H9 (cell line): ENCODE measurements around the gene TOX4. TPM values are rescaled to one million over a fixed set of nuclear protein-coding genes. Genes with fewer than 3 reads are reported as not detected.
A peak's percentile ranks its signal among the peaks of the same experiment; 100 is the strongest.

ENCODE experiments used
- DNase-seq: peaks from one replicate; pipeline ENCODE4 v3.0.0-alpha.2; 2017
- H2AFZ ChIP-seq: one replicate; pipeline ENCODE4 v1.6.1; 2013; ENCODE audit warnings: mild to moderate bottlenecking, low read length, control low read depth, moderate library complexity
- H2AK5ac ChIP-seq: 2 replicates; pipeline ENCODE4 v1.6.1; 2013; ENCODE audit warnings: low read length, control low read depth, mixed read lengths; ENCODE audit not compliant: insufficient read length
- H2BK120ac ChIP-seq: one replicate; pipeline ENCODE4 v1.6.1; 2013; ENCODE audit warnings: low read depth, mild to moderate bottlenecking, low read length, control low read depth, inconsistent platforms; ENCODE audit not compliant: poor library complexity, severe bottlenecking
- H2BK12ac ChIP-seq: 2 replicates; pipeline ENCODE4 v1.6.1; 2013; ENCODE audit warnings: low read length, control low read depth, mixed read lengths, low read depth; ENCODE audit not compliant: insufficient read length
- H2BK15ac ChIP-seq: 2 replicates; pipeline ENCODE4 v1.6.1; 2013; ENCODE audit warnings: low read depth, low read length, control low read depth
- H2BK20ac ChIP-seq: one replicate; pipeline ENCODE4 v1.6.1; 2013; ENCODE audit warnings: low read depth, mild to moderate bottlenecking, low read length, control low read depth, inconsistent platforms; ENCODE audit not compliant: poor library complexity, severe bottlenecking
- H2BK5ac ChIP-seq: 2 replicates; pipeline ENCODE4 v1.6.1; 2013; ENCODE audit warnings: low read length, control low read depth, mixed read lengths; ENCODE audit not compliant: insufficient read length
- H3K14ac ChIP-seq: 2 replicates; pipeline ENCODE4 v1.6.1; 2013; ENCODE audit warnings: low read length, control low read depth; ENCODE audit not compliant: insufficient read depth
- H3K18ac ChIP-seq: 2 replicates; pipeline ENCODE4 v1.6.1; 2013; ENCODE audit warnings: low read depth, mild to moderate bottlenecking, mixed read lengths, low read length, control low read depth; ENCODE audit not compliant: insufficient read length
- H3K23ac ChIP-seq: 2 replicates; pipeline ENCODE4 v1.6.1; 2013; ENCODE audit warnings: low read length, control low read depth, mixed read lengths, low read depth; ENCODE audit not compliant: insufficient read length
- H3K23me2 ChIP-seq: 2 replicates; pipeline ENCODE4 v1.6.1; 2013; ENCODE audit warnings: low read depth, mild to moderate bottlenecking, mixed read lengths, low read length, control low read depth; ENCODE audit not compliant: insufficient read length, poor library complexity, severe bottlenecking
- H3K27ac ChIP-seq: 2 replicates; pipeline ENCODE4 v1.5.1; 2013; ENCODE audit warnings: low read length, control low read depth, mixed read lengths, low read depth; ENCODE audit not compliant: insufficient read length
- H3K27me3 ChIP-seq: 2 replicates; pipeline ENCODE4 v1.6.1; 2013; ENCODE audit warnings: low read length, control low read depth, inconsistent platforms; ENCODE audit not compliant: insufficient read depth
- H3K4ac ChIP-seq: 2 replicates; pipeline ENCODE4 v1.6.1; 2013; ENCODE audit warnings: low read depth, mild to moderate bottlenecking, control low read depth, inconsistent platforms, low read length, moderate library complexity
- H3K4me1 ChIP-seq: 2 replicates; pipeline ENCODE4 v1.6.1; 2013; ENCODE audit warnings: low read length, control low read depth, inconsistent platforms; ENCODE audit not compliant: insufficient read depth
- H3K4me2 ChIP-seq: 2 replicates; pipeline ENCODE4 v1.6.1; 2013; ENCODE audit warnings: low read length, control low read depth, mixed read lengths; ENCODE audit not compliant: insufficient read length, insufficient read depth
- H3K56ac ChIP-seq: 2 replicates; pipeline ENCODE4 v1.6.1; 2013; ENCODE audit warnings: low read depth, mild to moderate bottlenecking, mixed read lengths, low read length, control low read depth; ENCODE audit not compliant: insufficient read length
- H3K79me1 ChIP-seq: 2 replicates; pipeline ENCODE4 v1.6.1; 2013; ENCODE audit warnings: low read depth, mild to moderate bottlenecking, moderate library complexity, low read length, control low read depth, inconsistent platforms; ENCODE audit not compliant: insufficient read depth, poor library complexity, severe bottlenecking
- H3K79me2 ChIP-seq: 2 replicates; pipeline ENCODE4 v1.6.1; 2013; ENCODE audit warnings: low read length, control low read depth, inconsistent platforms; ENCODE audit not compliant: insufficient read depth
- H3K9ac ChIP-seq: 2 replicates; pipeline ENCODE4 v1.6.1; 2013; ENCODE audit warnings: low read length, control low read depth, mixed read lengths; ENCODE audit not compliant: insufficient read length; ENCODE audit errors: extremely low read depth
- H3K9me3 ChIP-seq: one replicate; pipeline ENCODE4 v1.6.1; 2013; ENCODE audit warnings: low read depth, low read length, inconsistent platforms; ENCODE audit not compliant: control insufficient read depth
- H3T11ph ChIP-seq: one replicate; pipeline ENCODE4 v1.6.1; 2013; ENCODE audit warnings: mild to moderate bottlenecking, low read length, control low read depth, inconsistent platforms
- H4K20me1 ChIP-seq: one replicate; pipeline ENCODE4 v1.6.1; 2013; ENCODE audit not compliant: control insufficient read depth, insufficient read length, insufficient read depth
- H4K5ac ChIP-seq: 2 replicates; pipeline ENCODE4 v1.6.1; 2013; ENCODE audit warnings: low read depth, mild to moderate bottlenecking, mixed read lengths, low read length, control low read depth; ENCODE audit not compliant: insufficient read length
- H4K8ac ChIP-seq: replicated peaks from 2 replicates; pipeline ENCODE4 v1.6.1; 2013; ENCODE audit warnings: low read length, control low read depth, mixed read lengths, low read depth; ENCODE audit not compliant: insufficient read length
- H4K91ac ChIP-seq: 2 replicates; pipeline ENCODE4 v1.6.1; 2013; ENCODE audit warnings: low read depth, mild to moderate bottlenecking, moderate library complexity, mixed read lengths, low read length, control low read depth; ENCODE audit not compliant: insufficient read length
- H3K27ac Mint-ChIP-seq, 3 experiments: 2 replicates in 2 of 3; 3 replicates in 1 of 3; pipeline ENCODE4 v1.8.0; 2020 to 2021; ENCODE audit warnings: mixed read lengths in 3 of 3, mild to moderate bottlenecking in 1 of 3, moderate library complexity in 1 of 3
- H3K27me3 Mint-ChIP-seq: 2 replicates; pipeline ENCODE4 v1.8.0; 2021; ENCODE audit warnings: low read depth, mild to moderate bottlenecking, moderate library complexity, mixed read lengths
- H3K36me3 Mint-ChIP-seq, 3 experiments: 2 replicates in 2 of 3; 3 replicates in 1 of 3; pipeline ENCODE4 v1.8.0; 2020 to 2021; ENCODE audit warnings: low read depth in 3 of 3, mixed read lengths in 3 of 3; ENCODE audit not compliant: insufficient read depth in 1 of 3
- H3K4me1 Mint-ChIP-seq, 2 experiments: 2 replicates each; pipeline ENCODE4 v1.8.0; 2020; ENCODE audit warnings: mixed read lengths in 2 of 2
- H3K4me3 Mint-ChIP-seq, 2 experiments: 2 replicates in 1 of 2; 3 replicates in 1 of 2; pipeline ENCODE4 v1.8.0; 2020 to 2021; ENCODE audit warnings: mild to moderate bottlenecking in 2 of 2, mixed read lengths in 2 of 2, moderate library complexity in 1 of 2
- H3K9me3 Mint-ChIP-seq, 2 experiments: 2 replicates in 1 of 2; 3 replicates in 1 of 2; pipeline ENCODE4 v1.8.0; 2020; ENCODE audit warnings: mild to moderate bottlenecking in 2 of 2, mixed read lengths in 2 of 2, moderate library complexity in 1 of 2
- CTCF ChIP-seq: fragments of 200-600 bp; sonication (generic); conservative IDR thresholded peaks from 3 replicates; pipeline ENCODE4 v1.8.0; 2021; ENCODE audit warnings: antibody characterized with exemption, mild to moderate bottlenecking
- WGBS: extraction: QIAGEN DNeasy Blood & Tissue Kit; methylation state at CpG from one replicate; pipeline ENCODE4 v1.1.7; 2013; ENCODE audit warnings: missing lambda C conversion rate, low lambda C conversion rate, mixed read lengths; ENCODE audit not compliant: insufficient read length; ENCODE audit errors: extremely low coverage; 5-methylcytosine and 5-hydroxymethylcytosine counted together
- long read RNA-seq: library from polyadenylated mRNA; unstranded; transcript quantifications from one replicate; pipeline ENCODE4 v2.0.0, GENCODE V29; 2020
- total RNA-seq: library from RNA; stranded (reverse); gene quantifications from 2 replicates; pipeline ENCODE4 v1.2.1, GENCODE V29; 2021

Gene TOX4
- 58.0 and 64.7 TPM in 2 replicates for total RNA-seq
- long read RNA-seq, full-length matches to known transcripts, result 78 of 114 reads
- long read RNA-seq, partial matches to known transcripts, result 28 of 114 reads
- long read RNA-seq, other reads (novel, unspliced or antisense), result 8 of 114 reads

- no peak within 1 kb of the TSS for H3K56ac ChIP-seq
- Mint-ChIP-seq H3K27ac (peak within 1 kb of the TSS; percentile 97 to 99 (median 97)), H3K36me3 (peaks cover 16 to 30% (median 29%) of the 10 kb centered on the region in 3 experiments; a peak in 6 of 7 replicates), H3K9me3 (no peaks in the 10 kb centered on the region; a peak in 1 of 5 replicates), H3K27me3 (no peaks in the 10 kb centered on the region), H3K4me3 (peak within 1 kb of the TSS; percentile 98 to 100), H3K4me1 (peaks cover 8 to 13% of the 10 kb centered on the region in 2 experiments)
- no peak within 1 kb of the TSS for H2BK20ac ChIP-seq
- peaks cover 1% of the 10 kb centered on the region; the same call in 1 of the 2 replicates for H3K79me2 ChIP-seq
- H3K4me2 ChIP-seq, result peak within 1 kb of the TSS; percentile 93
- peak within 1 kb of the TSS; percentile 89 for H2AFZ ChIP-seq
- peak within 1 kb of the TSS; percentile 12 for H2BK5ac ChIP-seq
- TF ChIP-seq CTCF, result peak; percentile 94
- peak within 1 kb of the TSS; percentile 93 for H3K9ac ChIP-seq
- H3K4ac ChIP-seq, result no peak within 1 kb of the TSS
- no peak within 1 kb of the TSS for H3T11ph ChIP-seq
- H2BK120ac ChIP-seq, result no peak within 1 kb of the TSS
- no CpG with 5 or more reads among the region's 49 CpGs for WGBS
- peaks cover 7% of the 10 kb centered on the region for H3K23me2 ChIP-seq
- no peak within 1 kb of the TSS for H2AK5ac ChIP-seq
- no peak within 1 kb of the TSS for H4K91ac ChIP-seq
- H3K79me1 ChIP-seq, result peaks cover 5% of the 10 kb centered on the region
- H3K23ac ChIP-seq, result no peak within 1 kb of the TSS
- H2BK12ac ChIP-seq, result no peak within 1 kb of the TSS
- H4K5ac ChIP-seq, result no peak within 1 kb of the TSS
- peak within 1 kb of the TSS; percentile 73 for H3K14ac ChIP-seq
- H4K20me1 ChIP-seq, result no peaks in the 10 kb centered on the region
- peak within 1 kb of the TSS; percentile 69 for H3K27ac ChIP-seq
- no peaks in the 10 kb centered on the region for H3K27me3 ChIP-seq
- no peak within 1 kb of the TSS for H4K8ac ChIP-seq
- H3K9me3 ChIP-seq, result no peaks in the 10 kb centered on the region
- peak; percentile 99 for DNase-seq
- H3K18ac ChIP-seq, result peak within 1 kb of the TSS; percentile 92
- H2BK15ac ChIP-seq, result no peak within 1 kb of the TSS
- no peaks in the 10 kb centered on the region for H3K4me1 ChIP-seq
Observed at GRCh38 chr14:21476925-21477681, at the start of gene TOX4, which contains the start of gene RAB2B. TOX4 (plus strand) TSS chr14:21477195; CDS start chr14:21477279, 84 bp downstream. RAB2B (minus strand) TSS chr14:21476959; CDS start chr14:21476872, 87 bp downstream.
